Fibroblast of pulmonary artery (primary cell): ENCODE data around the gene BPIFA1.

ENCODE experiments used
- DNase-seq: peaks from one replicate; pipeline ENCODE4 v3.0.0-alpha.2; 2010; ENCODE audit warnings: low read depth
- H3K4me3 ChIP-seq: replicated peaks from 2 replicates; pipeline ENCODE4 v1.5.1; 2011; ENCODE audit warnings: low read depth, mild to moderate bottlenecking, control low read depth, low read length, moderate library complexity
- CTCF ChIP-seq: IDR thresholded peaks from 2 replicates; pipeline ENCODE4 v1.5.1; 2011; ENCODE audit warnings: mild to moderate bottlenecking, control low read depth, low read length, inconsistent platforms; ENCODE audit errors: missing control alignments

The BPIFA1 gene

GRCh38 chr20:33235696-33236095 lies at the start of gene BPIFA1:
Gene BPIFA1 (plus strand): TSS chr20:33235996. CDS start chr20:33237712, 1,716 bp downstream.
- no peak within 1 kb of the TSS for H3K4me3 ChIP-seq
- DNase-seq: no peak
- no peak for TF ChIP-seq CTCF

GRCh38 chr20:33187491-33187890 lies 48.3 kb upstream of the BPIFA1 start:
- DNase-seq: no peak
- H3K4me3 ChIP-seq: no peak overlapping the region
- no peak for TF ChIP-seq CTCF

GRCh38 chr20:33188421-33188820 lies 47.4 kb upstream of the BPIFA1 start:
- DNase-seq: no peak
- H3K4me3 ChIP-seq: no peak overlapping the region
- no peak for TF ChIP-seq CTCF

GRCh38 chr20:33191484-33191883 lies 44.3 kb upstream of the BPIFA1 start:
- H3K4me3 ChIP-seq: no peak overlapping the region
- no peak for DNase-seq
- TF ChIP-seq CTCF: no peak

- TF ChIP-seq CTCF: no peak
- no peak for DNase-seq
- H3K4me3 ChIP-seq: no peak overlapping the region
Measured at GRCh38 chr20:33191955-33192354, 43.8 kb upstream of the BPIFA1 start.

- H3K4me3 ChIP-seq: no peak overlapping the region
- no peak for DNase-seq
- no peak for TF ChIP-seq CTCF
Measured at GRCh38 chr20:33192912-33193501, 42.8 kb upstream of the BPIFA1 start.

GRCh38 chr20:33199026-33199425 lies 36.8 kb upstream of the BPIFA1 start:
- TF ChIP-seq CTCF: no peak

More at GRCh38 chr20:33199026-33199425, 36.8 kb upstream of the BPIFA1 start:
- H3K4me3 ChIP-seq: no peak overlapping the region
- DNase-seq: no peak
